ENCODE results near the gene HEBP2. TPM values are rescaled to one million over a fixed set of nuclear protein-coding genes. Genes with fewer than 3 reads are reported as not detected.
A peak's percentile ranks its signal among the peaks of the same experiment; 100 is the strongest.

Gene HEBP2
- total RNA-seq, 2 experiments from 2014 or later = 31.8 to 32.9 TPM

DNA sequence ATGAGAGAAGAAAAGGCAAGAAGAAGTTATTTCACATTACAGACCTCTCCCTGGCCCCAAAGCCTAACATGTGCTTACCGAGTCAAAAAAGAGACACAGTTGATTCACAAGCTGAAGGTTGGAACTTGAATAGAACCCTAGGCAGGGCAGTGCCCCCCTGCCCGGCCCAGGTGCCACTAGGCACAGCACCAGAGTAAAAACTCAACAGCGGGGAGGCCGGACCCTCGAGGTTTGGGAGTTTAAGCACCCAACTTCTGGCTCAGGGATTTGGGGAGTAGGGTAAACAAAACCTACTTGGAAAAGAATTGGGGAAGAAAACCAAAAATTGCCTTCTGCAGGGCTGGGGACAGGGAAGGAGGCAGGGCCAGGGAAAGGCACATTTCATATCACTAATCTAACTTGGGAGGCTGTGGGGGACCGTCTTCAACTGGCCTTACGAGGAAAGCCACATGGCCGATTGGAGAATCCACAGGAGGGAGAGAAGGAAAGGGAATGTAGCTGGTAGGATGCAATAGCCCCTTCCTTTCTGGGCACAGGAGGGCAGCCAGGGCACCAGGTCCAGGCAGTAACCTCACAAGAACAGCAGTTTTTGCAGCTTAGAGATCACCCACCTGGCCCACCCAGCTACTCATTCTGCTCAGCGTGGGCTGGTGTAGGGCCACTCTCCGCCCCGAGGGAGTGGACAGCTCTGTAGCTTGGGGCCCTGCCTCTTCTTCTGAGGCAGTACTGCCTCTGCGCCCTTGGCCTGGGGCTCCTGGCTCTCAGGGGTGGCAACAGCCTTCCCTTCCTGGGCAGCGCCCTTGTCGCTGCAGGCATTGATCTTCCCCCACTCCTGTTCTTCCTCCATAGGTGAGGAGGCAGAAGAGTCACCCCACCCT, 1.8 kb upstream of the HEBP2 start:
- Mint-ChIP-seq H3K4me1 (ENCODE audit: low read depth) (peaks cover 21% of the 10 kb centered on the region), H3K4me3 (peak overlapping the region; percentile 73), H3K36me3 (ENCODE audit: low read depth) (peaks cover 11% of the 10 kb centered on the region), H3K27me3 (no peaks in the 10 kb centered on the region), H3K9me3 (no peaks in the 10 kb centered on the region), H3K27ac (no peak overlapping the region)
- no peaks in the 10 kb centered on the region for H3K27me3 ChIP-seq (ENCODE audit: control insufficient read depth in 1 of 2, insufficient read depth in 2 of 2, low read length in 2 of 2)
- H3K27ac ChIP-seq (ENCODE audit: low read depth in 1 of 2, low read length in 2 of 2) = no peak overlapping the region
- ATAC-seq (ENCODE audit: poor library complexity) (no peak), DNase-seq (no peak)
- peaks cover 14% of the 10 kb centered on the region for H3K36me3 ChIP-seq (ENCODE audit: insufficient read depth, low read length)
- H3K4me1 ChIP-seq (ENCODE audit: insufficient read depth, low read length) = peaks cover 24% of the 10 kb centered on the region
- H3K9me3 ChIP-seq (ENCODE audit: control insufficient read depth in 1 of 2, insufficient read depth in 1 of 2, low read length in 2 of 2) = no peaks in the 10 kb centered on the region
- POLR2A ChIA-PET = interaction anchor here (4.6 kb wide), 1 partner anchor 53 kb away, joined by 28 read pairs; no protein-coding TSS in a partner anchor
- CTCF ChIA-PET = no interaction called here
- TF ChIP-seq, protein P1, sequence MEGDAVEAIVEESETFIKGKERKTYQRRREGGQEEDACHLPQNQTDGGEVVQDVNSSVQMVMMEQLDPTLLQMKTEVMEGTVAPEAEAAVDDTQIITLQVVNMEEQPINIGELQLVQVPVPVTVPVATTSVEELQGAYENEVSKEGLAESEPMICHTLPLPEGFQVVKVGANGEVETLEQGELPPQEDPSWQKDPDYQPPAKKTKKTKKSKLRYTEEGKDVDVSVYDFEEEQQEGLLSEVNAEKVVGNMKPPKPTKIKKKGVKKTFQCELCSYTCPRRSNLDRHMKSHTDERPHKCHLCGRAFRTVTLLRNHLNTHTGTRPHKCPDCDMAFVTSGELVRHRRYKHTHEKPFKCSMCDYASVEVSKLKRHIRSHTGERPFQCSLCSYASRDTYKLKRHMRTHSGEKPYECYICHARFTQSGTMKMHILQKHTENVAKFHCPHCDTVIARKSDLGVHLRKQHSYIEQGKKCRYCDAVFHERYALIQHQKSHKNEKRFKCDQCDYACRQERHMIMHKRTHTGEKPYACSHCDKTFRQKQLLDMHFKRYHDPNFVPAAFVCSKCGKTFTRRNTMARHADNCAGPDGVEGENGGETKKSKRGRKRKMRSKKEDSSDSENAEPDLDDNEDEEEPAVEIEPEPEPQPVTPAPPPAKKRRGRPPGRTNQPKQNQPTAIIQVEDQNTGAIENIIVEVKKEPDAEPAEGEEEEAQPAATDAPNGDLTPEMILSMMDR (IDR thresholded peaks at IDR 0.05) = no peak
- intact Hi-C loops (cut with DNase I, micrococcal nuclease) = loop anchor here (5.0 to 10.0 kb wide), 6 partner anchors 287 to 1177 kb away; partner anchors contain the start of genes CCDC28A (in 1 of the 2) and CITED2 (in 1 of the 2)
- H3K4me3 ChIP-seq (ENCODE audit: low read length) = no peak overlapping the region

DNA sequence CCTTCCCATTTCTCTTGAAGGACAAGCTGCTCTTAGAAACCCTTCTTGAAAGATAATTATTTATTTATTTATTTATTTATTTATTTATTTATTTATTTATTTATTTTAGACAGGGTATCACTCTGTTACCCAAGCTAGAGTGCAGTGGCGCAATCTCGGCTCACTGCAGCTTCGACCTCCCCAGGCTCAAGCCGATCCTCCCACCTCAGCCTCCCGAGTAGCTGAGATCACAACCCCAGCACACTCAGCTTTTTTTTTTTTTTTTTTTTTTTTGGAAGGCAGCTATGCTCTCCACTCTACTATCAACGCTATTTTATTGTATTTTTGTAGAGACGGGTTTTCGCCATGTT, 1.2 kb upstream of the HEBP2 start:
- DNase-seq (no peak), ATAC-seq (ENCODE audit: poor library complexity) (no peak)
- Mint-ChIP-seq H3K27me3 (no peaks in the 10 kb centered on the region), H3K9me3 (no peaks in the 10 kb centered on the region), H3K36me3 (ENCODE audit: low read depth) (peaks cover 16% of the 10 kb centered on the region), H3K4me3 (peak overlapping the region; percentile 69), H3K27ac (no peak overlapping the region), H3K4me1 (ENCODE audit: low read depth) (peaks cover 21% of the 10 kb centered on the region)
- no peaks in the 10 kb centered on the region for H3K9me3 ChIP-seq (ENCODE audit: control insufficient read depth in 1 of 2, insufficient read depth in 1 of 2, low read length in 2 of 2)
- H3K27me3 ChIP-seq (ENCODE audit: control insufficient read depth in 1 of 2, insufficient read depth in 2 of 2, low read length in 2 of 2) = no peaks in the 10 kb centered on the region
- POLR2A ChIA-PET = interaction anchor here (2.6 to 4.6 kb wide), 2 partner anchors 53 to 972 kb away, joined by 14 to 28 read pairs; partner anchors contain the start of gene CITED2
- no peak overlapping the region for H3K27ac ChIP-seq (ENCODE audit: low read depth in 1 of 2, low read length in 2 of 2)
- peaks cover 26% of the 10 kb centered on the region for H3K4me1 ChIP-seq (ENCODE audit: insufficient read depth, low read length)
- H3K4me3 ChIP-seq (ENCODE audit: low read length) = peak overlapping the region; percentile 91
- TF ChIP-seq, protein P1 (IDR thresholded peaks at IDR 0.05) = no peak
- intact Hi-C loops (cut with DNase I, micrococcal nuclease) = loop anchor here (5.0 to 10.0 kb wide), 6 partner anchors 288 to 1178 kb away; partner anchors contain the start of genes CCDC28A (in 1 of the 2) and CITED2 (in 1 of the 2)
- peaks cover 20% of the 10 kb centered on the region for H3K36me3 ChIP-seq (ENCODE audit: insufficient read depth, low read length)
- CTCF ChIA-PET = interaction anchor here (0.6 to 1.3 kb wide), 2 partner anchors 8 to 1610 kb away, joined by 3 to 4 read pairs; partner anchors contain the start of gene MAP3K5

DNA sequence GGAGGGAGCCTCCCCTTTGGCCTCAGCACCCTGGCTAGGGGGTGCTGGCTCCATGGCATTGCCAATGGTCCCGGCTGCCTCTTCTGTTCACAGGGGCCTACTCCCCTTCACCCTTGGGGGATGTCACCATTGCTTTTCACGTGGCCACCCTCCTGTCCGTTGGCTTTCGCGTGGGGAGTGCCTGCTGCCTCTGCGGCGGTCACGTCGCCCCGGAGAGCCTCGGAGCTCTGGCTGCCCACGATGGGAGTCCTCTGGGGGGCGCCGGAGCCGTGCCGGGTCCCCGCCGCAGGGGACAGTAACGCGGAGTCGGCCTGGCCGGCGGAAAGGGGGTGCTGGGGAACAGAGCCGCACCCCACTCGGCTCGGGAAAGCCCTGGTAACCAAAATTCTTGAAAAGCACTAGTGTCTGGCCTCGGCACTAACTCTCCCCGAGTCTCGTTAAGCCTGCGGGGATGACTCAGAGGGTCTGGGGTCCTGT, 661 bp upstream of the HEBP2 start:
- Histone ChIP-seq H3K9me3 (ENCODE audit: control insufficient read depth in 1 of 2, insufficient read depth in 1 of 2, low read length in 2 of 2) (no peaks in the 10 kb centered on the region), H3K36me3 (ENCODE audit: insufficient read depth, low read length) (peaks cover 25% of the 10 kb centered on the region), H3K4me3 (ENCODE audit: low read length) (peak overlapping the region; percentile 91), H3K27ac (ENCODE audit: low read depth in 1 of 2, low read length in 2 of 2) (peak overlapping the region; percentile 61 to 75), H3K27me3 (ENCODE audit: control insufficient read depth in 1 of 2, insufficient read depth in 2 of 2, low read length in 2 of 2) (no peaks in the 10 kb centered on the region), H3K4me1 (ENCODE audit: insufficient read depth, low read length) (peaks cover 27% of the 10 kb centered on the region)
- H3K4me1 Mint-ChIP-seq (ENCODE audit: low read depth) = peaks cover 21% of the 10 kb centered on the region
- H3K36me3 Mint-ChIP-seq (ENCODE audit: low read depth) = peaks cover 22% of the 10 kb centered on the region
- POLR2A ChIA-PET = interaction anchor here (1.5 to 4.6 kb wide), 3 partner anchors 52 to 972 kb away, joined by 8 to 28 read pairs (median 14); partner anchors contain the start of genes CCDC28A and CITED2
- ATAC-seq (ENCODE audit: poor library complexity) (peak; percentile 13), DNase-seq (peak; percentile 7 to 64 (median 18))
- peak overlapping the region; percentile 83 for H3K4me3 Mint-ChIP-seq
- TF ChIP-seq, protein P1 (IDR thresholded peaks at IDR 0.05) = no peak
- CTCF ChIA-PET = interaction anchor here (0.6 to 1.3 kb wide), 2 partner anchors 9 to 1611 kb away, joined by 3 to 4 read pairs; partner anchors contain the start of gene MAP3K5
- intact Hi-C loops (cut with DNase I, micrococcal nuclease) = loop anchor here (5.0 to 10.0 kb wide), 6 partner anchors 289 to 1179 kb away; partner anchors contain the start of genes CCDC28A (in 1 of the 2) and CITED2 (in 1 of the 2)
- no peaks in the 10 kb centered on the region for H3K9me3 Mint-ChIP-seq
- H3K27me3 Mint-ChIP-seq = no peaks in the 10 kb centered on the region
- peak overlapping the region; percentile 43 for H3K27ac Mint-ChIP-seq

Measured in CD4-positive, alpha-beta T cell (primary cell).